ENCODE results near the gene WNT4.

DNA sequence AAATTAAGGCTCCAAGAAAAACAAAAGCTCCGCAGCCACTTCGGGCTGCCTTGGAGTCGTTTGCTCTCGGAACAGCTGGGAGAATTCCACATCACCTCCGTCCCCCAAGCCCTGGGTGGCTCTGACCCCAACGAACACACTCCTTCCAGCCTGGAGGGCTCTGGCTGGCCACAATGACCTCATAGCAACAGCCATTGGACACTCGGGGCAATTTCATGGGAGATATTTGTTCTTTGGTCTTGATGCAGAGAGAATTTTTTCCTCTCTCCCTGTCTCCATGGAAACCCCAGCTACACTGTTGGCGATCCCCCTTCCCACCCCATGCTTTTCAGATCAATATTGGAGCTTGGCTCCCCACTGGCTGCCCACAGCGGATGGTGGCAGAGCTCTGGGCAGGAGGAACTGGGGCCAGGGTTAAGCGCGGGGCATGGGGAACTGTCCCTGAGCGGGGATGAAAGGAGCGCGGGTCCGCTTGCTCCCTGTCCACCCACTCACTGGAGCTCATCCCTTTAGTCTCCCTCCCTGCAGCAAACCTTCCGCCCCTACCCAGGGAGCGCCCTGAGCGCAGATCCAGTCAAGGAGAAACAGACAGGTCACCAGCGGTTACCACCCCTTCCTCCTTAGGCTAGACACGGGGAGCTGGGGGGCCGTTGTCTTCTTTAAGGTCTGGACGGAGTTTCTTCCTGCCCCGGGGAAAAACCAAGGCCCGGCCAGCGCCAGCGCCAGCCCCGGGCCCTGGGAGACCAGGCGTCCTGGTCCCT lies 1.2 kb downstream of the WNT4 start:
- TF ChIP-seq, protein P1, sequence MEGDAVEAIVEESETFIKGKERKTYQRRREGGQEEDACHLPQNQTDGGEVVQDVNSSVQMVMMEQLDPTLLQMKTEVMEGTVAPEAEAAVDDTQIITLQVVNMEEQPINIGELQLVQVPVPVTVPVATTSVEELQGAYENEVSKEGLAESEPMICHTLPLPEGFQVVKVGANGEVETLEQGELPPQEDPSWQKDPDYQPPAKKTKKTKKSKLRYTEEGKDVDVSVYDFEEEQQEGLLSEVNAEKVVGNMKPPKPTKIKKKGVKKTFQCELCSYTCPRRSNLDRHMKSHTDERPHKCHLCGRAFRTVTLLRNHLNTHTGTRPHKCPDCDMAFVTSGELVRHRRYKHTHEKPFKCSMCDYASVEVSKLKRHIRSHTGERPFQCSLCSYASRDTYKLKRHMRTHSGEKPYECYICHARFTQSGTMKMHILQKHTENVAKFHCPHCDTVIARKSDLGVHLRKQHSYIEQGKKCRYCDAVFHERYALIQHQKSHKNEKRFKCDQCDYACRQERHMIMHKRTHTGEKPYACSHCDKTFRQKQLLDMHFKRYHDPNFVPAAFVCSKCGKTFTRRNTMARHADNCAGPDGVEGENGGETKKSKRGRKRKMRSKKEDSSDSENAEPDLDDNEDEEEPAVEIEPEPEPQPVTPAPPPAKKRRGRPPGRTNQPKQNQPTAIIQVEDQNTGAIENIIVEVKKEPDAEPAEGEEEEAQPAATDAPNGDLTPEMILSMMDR (IDR thresholded peaks at IDR 0.05; ENCODE audit: low read length): no peak
- TF ChIP-seq EZH2 (IDR thresholded peaks at IDR 0.05; ENCODE audit: borderline replicate concordance, low read length): no peak

Data from OCI-LY1 (cell line).